DND-41 (cell line): ENCODE measurements around the gene C17orf58.

ENCODE experiments used
- CTCF ChIP-seq: IDR thresholded peaks from 2 replicates; pipeline ENCODE4 v1.5.1; 2012; ENCODE audit warnings: borderline replicate concordance, low read length, moderate library complexity, mild to moderate bottlenecking; ENCODE audit not compliant: poor library complexity, severe bottlenecking; ENCODE audit errors: extremely low read depth
- EZH2 ChIP-seq: IDR thresholded peaks from 3 replicates; pipeline ENCODE4 v1.6.1; 2012; ENCODE audit warnings: borderline replicate concordance, low read depth, mild to moderate bottlenecking, moderate library complexity, low read length, inconsistent platforms; ENCODE audit not compliant: severe bottlenecking

- TF ChIP-seq CTCF, result no peak
- no peak for TF ChIP-seq EZH2
Observed at GRCh38 chr17:67982686-67983382, 13.4 kb downstream of the C17orf58 start.
